Ovary (tissue), 9 donors: Measurements from ENCODE around the gene NDEL1. TPM values are rescaled to one million over a fixed set of nuclear protein-coding genes. Genes with fewer than 3 reads are reported as not detected.

Experiments
- DNase-seq, 5 donors: peaks; one replicate each; pipeline ENCODE4 v3.0.0-alpha.2; 2019 to 2020
- H3K27ac ChIP-seq, 2 donors: fragments of 200-600 bp; one replicate each; pipeline versions ENCODE4 v1.5.1 to v1.8.0; 2019 to 2022
- H3K27me3 ChIP-seq: fragments of 200-600 bp; one replicate; pipeline ENCODE4 v1.8.0; 2022
- H3K36me3 ChIP-seq: fragments of 200-600 bp; sonication (generic); one replicate; pipeline ENCODE4 v1.5.1; 2019
- H3K4me1 ChIP-seq: one replicate; pipeline ENCODE4 v1.8.1; 2013; ENCODE audit warnings: mild to moderate bottlenecking, moderate library complexity; ENCODE audit not compliant: insufficient read depth
- H3K4me3 ChIP-seq: fragments of 200-600 bp; sonication (generic); one replicate; pipeline ENCODE4 v1.5.1; 2017
- H3K9me3 ChIP-seq, 2 donors: fragments of 200-600 bp in 1 of 2; sonication (generic) in 1 of 2; one replicate each; pipeline versions ENCODE4 v1.5.1 to v1.8.1; 2013 to 2019; ENCODE audit warnings: mild to moderate bottlenecking in 1 of 2, moderate library complexity in 1 of 2
- EP300 ChIP-seq: sonication (generic); formaldehyde crosslinking; IDR thresholded peaks from one replicate; pipeline ENCODE4 v1.6.1; 2017; ENCODE audit warnings: antibody characterized with exemption
- POLR2A ChIP-seq: fragments of 450-650 bp; IDR thresholded peaks from one replicate; pipeline ENCODE4 v1.6.1; 2017; ENCODE audit warnings: antibody characterized with exemption, mild to moderate bottlenecking, moderate library complexity
- WGBS, 3 donors: extraction: QIAGEN DNeasy Blood & Tissue Kit in 1 of 3; methylation state at CpG; one replicate each; pipeline versions ENCODE4 v1.1.5 to v1.1.7; 2013 to 2017; 5-methylcytosine and 5-hydroxymethylcytosine counted together
- intact Hi-C, 4 donors: fragments of 100-400 bp; cut with DNase I; formaldehyde crosslinking; loops; one replicate each; pipeline versions ENCODE4 v1.11.0 to v1.15.1; 2022 to 2023
- polyA plus RNA-seq, 2 donors: library from polyadenylated mRNA; stranded (reverse); fragments of 200-250 nt in 1 of 2; fragments of 350-450 nt in 1 of 2; fragmentation: Illumina TruSeq in 1 of 2; extraction: RNeasy Lipid Tissue Mini Kit (QIAGEN cat#74804) in 1 of 2; gene quantifications; one replicate each; pipeline ENCODE4 v1.2.3, GENCODE V29; 2013 to 2014
- total RNA-seq, 7 donors: library from RNA; depleted of rRNA in 2 of 7; stranded (reverse); fragments of >200 nt in 2 of 7; fragmentation: NEBNext Ultra II Directional in 3 of 7; extraction: Animal tissue kit (Norgen Biotek cat#: 25700) in 3 of 7; gene quantifications; one replicate each; pipeline versions ENCODE4 v1.1.0 to v1.2.4, GENCODE V29; 2016 to 2023
- TF ChIP-seq, protein P1 (sequence below), 3 donors: fragments of 450-650 bp in 2 of 3; fragments of 200-600 bp in 1 of 3; IDR thresholded peaks; one replicate each; pipeline versions ENCODE4 v1.5.1 to v1.8.0; 2016 to 2022; ENCODE audit warnings: antibody characterized with exemption in 3 of 3, mild to moderate bottlenecking in 1 of 3
- donor health status: DM: no; HTN: no; CAD: no; lungs with moderate emphysema.
- donor health status: DM: no; HTN: no; CAD: no.
- donor health status: Bipolar disorder and iron deficiency.
- donor health status: DM: yes; HTN: yes; CAD: no.
- donor health status: DM: no; HTN: no; CAD: no.
- donor health status: DM: yes; HTN: yes; CAD: no.

NDEL1 gene
- total and polyA plus RNA-seq, 9 donors, result 36.7 to 86.5 (median 63.2) TPM

DNA sequence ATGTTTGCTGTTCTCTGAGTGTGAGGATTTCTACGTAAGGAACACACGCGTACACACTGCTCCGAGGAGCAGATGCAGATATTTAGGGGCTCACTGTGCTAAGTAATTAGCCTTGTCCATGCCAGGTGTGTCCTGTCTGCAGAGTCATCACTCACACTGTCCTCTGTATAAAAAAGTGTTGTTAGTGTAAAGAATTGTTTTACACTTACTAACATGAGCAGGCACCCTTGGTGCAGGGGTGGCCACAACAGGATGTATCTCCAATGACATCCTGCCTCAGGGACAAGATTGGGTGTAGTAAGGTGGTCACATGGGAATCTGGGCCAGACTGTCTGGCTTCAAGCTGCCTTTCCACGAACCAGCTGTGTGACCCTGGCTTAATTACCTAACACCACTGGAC lies 63.9 kb downstream of the NDEL1 start:
- H3K9me3 ChIP-seq, result no peaks in the 10 kb centered on the region
- no peak overlapping the region for H3K27ac ChIP-seq
- no peaks in the 10 kb centered on the region for H3K36me3 ChIP-seq
- WGBS, 3 donors, result 33 to 60% (median 44%) methylated on average over 5 of the region's 5 CpGs
- TF ChIP-seq, protein P1, sequence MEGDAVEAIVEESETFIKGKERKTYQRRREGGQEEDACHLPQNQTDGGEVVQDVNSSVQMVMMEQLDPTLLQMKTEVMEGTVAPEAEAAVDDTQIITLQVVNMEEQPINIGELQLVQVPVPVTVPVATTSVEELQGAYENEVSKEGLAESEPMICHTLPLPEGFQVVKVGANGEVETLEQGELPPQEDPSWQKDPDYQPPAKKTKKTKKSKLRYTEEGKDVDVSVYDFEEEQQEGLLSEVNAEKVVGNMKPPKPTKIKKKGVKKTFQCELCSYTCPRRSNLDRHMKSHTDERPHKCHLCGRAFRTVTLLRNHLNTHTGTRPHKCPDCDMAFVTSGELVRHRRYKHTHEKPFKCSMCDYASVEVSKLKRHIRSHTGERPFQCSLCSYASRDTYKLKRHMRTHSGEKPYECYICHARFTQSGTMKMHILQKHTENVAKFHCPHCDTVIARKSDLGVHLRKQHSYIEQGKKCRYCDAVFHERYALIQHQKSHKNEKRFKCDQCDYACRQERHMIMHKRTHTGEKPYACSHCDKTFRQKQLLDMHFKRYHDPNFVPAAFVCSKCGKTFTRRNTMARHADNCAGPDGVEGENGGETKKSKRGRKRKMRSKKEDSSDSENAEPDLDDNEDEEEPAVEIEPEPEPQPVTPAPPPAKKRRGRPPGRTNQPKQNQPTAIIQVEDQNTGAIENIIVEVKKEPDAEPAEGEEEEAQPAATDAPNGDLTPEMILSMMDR (IDR thresholded peaks at IDR 0.05), result no peak
- TF ChIP-seq POLR2A, result no peak
- TF ChIP-seq EP300, result no peak
- no peak for DNase-seq
- H3K27me3 ChIP-seq, result no peaks in the 10 kb centered on the region
- no peak overlapping the region for H3K4me3 ChIP-seq
- intact Hi-C loops, result no loop called here
- peaks cover 5% of the 10 kb centered on the region for H3K4me1 ChIP-seq

DNA sequence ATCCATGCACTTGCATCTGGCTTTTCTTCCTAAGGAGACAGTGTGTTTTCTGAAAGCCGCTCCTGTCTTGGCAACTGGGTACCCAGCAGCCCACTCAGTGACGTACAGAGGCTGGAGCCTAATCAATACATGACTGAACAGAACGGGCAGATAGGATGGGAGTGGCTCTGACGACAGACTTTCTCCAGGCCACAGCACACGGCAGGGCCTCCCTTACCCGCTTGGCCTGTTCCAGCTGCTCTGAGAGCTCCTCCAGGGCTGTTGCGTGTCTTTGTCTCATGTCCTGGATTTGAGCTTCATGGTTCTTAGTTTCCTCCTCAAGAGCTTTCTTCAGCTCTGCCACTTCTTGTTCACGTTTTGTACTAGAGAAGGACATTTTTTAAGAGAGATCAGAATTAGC lies 64.9 kb downstream of the NDEL1 start:
- no peaks in the 10 kb centered on the region for H3K36me3 ChIP-seq
- WGBS, 3 donors, result 77 to 85% (median 81%) methylated on average over 8 of the region's 8 CpGs
- DNase-seq, result no peak

DNA sequence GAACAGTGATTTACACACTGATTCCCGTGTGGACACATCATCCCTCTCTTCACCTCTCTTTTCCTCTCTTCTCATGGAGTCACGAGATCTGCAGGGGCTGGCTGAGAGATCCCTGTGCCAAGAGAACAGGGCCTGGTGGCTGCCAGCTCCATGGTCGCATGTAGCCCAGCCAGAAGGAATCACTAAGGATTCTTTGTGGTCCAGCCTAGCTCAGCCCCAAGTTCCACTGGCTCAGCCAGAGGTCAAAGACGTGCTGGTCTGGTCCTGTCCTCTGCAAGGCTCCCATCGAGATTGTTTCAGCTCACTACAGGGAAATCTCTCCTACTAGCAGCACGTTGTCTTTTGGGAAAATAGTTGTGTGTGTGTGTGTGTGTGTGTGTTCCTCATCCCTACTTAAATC lies 66.4 kb downstream of the NDEL1 start:
- 56 to 63% (median 63%) methylated on average over 6 of the region's 6 CpGs for WGBS, 3 donors
- H3K36me3 ChIP-seq, result no peaks in the 10 kb centered on the region
- H3K4me1 ChIP-seq, result peaks cover 5% of the 10 kb centered on the region
- DNase-seq, result no peak
- H3K4me3 ChIP-seq, result no peak overlapping the region
- no peak overlapping the region for H3K27ac ChIP-seq
- intact Hi-C loops, result no loop called here
- H3K27me3 ChIP-seq, result no peaks in the 10 kb centered on the region
- no peaks in the 10 kb centered on the region for H3K9me3 ChIP-seq
- TF ChIP-seq EP300 (no peak), POLR2A (no peak)
- TF ChIP-seq, protein P1 (IDR thresholded peaks at IDR 0.05), result no peak

More for the DNA sequence above, 64.9 kb downstream of the NDEL1 start:
- Histone ChIP-seq H3K27ac (no peak overlapping the region), H3K27me3 (no peaks in the 10 kb centered on the region), H3K9me3 (no peaks in the 10 kb centered on the region), H3K4me3 (no peak overlapping the region), H3K4me1 (peaks cover 5% of the 10 kb centered on the region)
- intact Hi-C loops, result no loop called here
- no peak for TF ChIP-seq POLR2A

DNA sequence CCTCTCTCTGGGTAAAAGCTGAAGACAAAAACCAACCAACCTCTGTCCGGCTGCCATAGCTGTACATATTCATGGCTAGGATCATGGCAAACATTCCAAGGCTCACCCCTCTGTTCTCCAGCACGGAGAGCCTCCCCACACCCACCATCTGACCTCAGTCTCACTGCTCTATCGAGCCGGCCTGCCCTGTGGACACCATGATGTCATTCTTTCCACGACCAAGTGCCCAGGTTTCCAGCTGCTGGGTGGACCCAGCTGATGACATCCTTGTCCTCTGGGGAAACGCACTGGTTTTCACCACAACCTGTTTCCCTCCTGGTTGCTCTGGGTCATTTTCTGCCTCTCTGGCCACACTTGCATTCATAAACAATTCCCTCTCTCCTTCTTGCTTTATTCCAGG lies 67.7 kb downstream of the NDEL1 start:
- WGBS, 3 donors, result 60 to 72% (median 64%) methylated on average over 6 of the region's 6 CpGs
- Histone ChIP-seq H3K27ac (no peak overlapping the region), H3K27me3 (no peaks in the 10 kb centered on the region), H3K36me3 (no peaks in the 10 kb centered on the region), H3K9me3 (no peaks in the 10 kb centered on the region), H3K4me1 (peaks cover 5% of the 10 kb centered on the region), H3K4me3 (no peak overlapping the region)
- no peak for TF ChIP-seq EP300
- no peak for TF ChIP-seq POLR2A
- TF ChIP-seq, protein P1 (IDR thresholded peaks at IDR 0.05), result no peak
- DNase-seq, result no peak
- intact Hi-C loops, result no loop called here

DNA sequence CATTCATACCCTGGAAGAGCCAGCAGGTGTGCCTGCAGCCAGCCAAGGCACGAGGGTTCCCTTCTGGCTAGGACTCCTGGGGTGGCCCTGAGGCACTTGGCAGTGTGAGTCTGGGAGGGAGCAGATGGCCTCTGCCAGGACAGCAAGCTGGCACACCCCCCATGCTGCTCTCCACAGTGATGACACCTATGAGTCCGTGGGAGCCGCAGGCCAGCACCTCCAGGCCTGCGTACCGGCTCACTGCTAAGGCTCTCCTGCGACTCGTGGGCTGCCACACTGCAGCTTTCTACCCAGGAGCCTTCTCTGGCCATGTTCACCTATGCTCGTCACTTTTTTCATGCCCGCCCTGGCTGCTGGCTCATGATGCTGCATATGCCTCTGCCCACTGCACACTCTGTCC lies 68.1 kb downstream of the NDEL1 start:
- Histone ChIP-seq H3K4me3 (no peak overlapping the region), H3K27ac (no peak overlapping the region), H3K36me3 (no peaks in the 10 kb centered on the region), H3K4me1 (peaks cover 5% of the 10 kb centered on the region), H3K9me3 (no peaks in the 10 kb centered on the region), H3K27me3 (no peaks in the 10 kb centered on the region)
- TF ChIP-seq EP300 (no peak), POLR2A (no peak)
- TF ChIP-seq, protein P1 (IDR thresholded peaks at IDR 0.05), result no peak
- DNase-seq, result no peak
- WGBS, 3 donors, result 84 to 86% (median 85%) methylated on average over 9 of the region's 9 CpGs
- intact Hi-C loops, result no loop called here
